ENCODE results near the gene CIC. TPM values are rescaled to one million over a fixed set of nuclear protein-coding genes. Genes with fewer than 3 reads are reported as not detected.

Gene CIC
- total and polyA plus RNA-seq, 10 of the 15 experiments (the other 5 are each of a cell fraction or from before 2014, with no cell fraction given), result 0.18 to 50.6 (median 7.1) TPM

DNA sequence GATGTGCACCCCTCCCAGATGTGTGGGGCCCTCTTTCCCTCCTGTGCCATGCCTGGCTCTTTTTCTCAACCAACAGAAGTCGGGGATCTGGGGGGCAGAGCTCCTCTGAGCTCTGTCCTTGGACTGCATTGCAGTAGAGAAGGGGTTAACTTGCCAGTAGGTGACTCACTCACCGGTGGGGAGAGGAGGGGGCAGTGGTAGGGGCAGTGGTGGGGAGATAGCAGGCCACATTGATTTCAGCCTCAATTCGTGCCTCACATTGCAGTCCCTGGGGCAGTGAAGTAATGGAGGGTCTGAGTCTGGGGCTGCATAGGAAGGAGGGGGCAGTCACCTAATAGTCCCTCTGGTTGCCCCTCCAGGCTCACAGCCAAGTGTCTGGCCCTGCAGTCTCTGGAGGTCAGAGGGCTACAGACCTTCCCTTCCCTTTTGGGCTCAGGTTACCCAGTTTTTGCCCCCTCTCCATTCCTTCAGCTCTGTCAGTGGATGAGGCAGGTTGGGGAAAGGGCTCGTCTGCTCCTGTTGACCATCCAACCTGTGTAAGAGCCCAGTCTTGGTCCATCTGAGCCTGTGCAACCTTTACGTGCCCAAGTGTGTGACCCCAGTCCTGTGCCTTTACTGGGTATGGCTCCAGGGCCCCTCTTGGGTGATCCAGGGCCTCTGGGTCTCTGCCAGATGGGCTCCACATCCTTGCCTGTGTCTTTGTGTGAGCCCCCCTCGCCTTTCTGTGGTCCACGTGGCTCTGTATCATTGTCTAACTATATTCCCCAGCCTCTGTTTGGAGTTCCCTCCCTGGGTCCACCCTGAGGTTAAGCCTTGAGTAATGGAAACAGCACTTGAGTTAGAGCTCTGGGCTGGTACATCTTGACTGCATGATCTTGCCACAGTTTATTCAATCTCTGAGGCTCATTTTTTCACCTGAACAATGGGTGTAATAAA, 13.0 kb downstream of the CIC start:
- DNase-seq (ENCODE audit: low read depth, low spot score) (no peak), ATAC-seq (no peak), FAIRE-seq (no peak)
- no peaks in the 10 kb centered on the region for H3K27me3 ChIP-seq (replicated peaks in 1 of 2; ENCODE audit: control insufficient read depth in 2 of 2, insufficient read depth in 2 of 2, low read length in 1 of 2)
- H3K9ac ChIP-seq (ENCODE audit: control insufficient read depth, insufficient read depth, low read length), result peak overlapping the region; percentile 59
- CTCF ChIA-PET, result interaction anchor here (0.7 to 6.7 kb wide), 7 partner anchors 14 to 168 kb away, joined by 3 to 111 read pairs (median 4); partner anchors contain the start of gene GSK3A
- H3K79me2 ChIP-seq (ENCODE audit: control insufficient read depth, insufficient read depth, low read length), result peaks cover 36% of the 10 kb centered on the region
- no peak overlapping the region for H2AFZ ChIP-seq (ENCODE audit: control insufficient read depth, low read depth, low read length)
- BruUV-seq (replicated peaks), result no TSS peak
- H3K4me3 ChIP-seq, result peak overlapping the region; percentile 64; the same call in 1 of the 2 replicates
- no peaks in the 10 kb centered on the region; a peak in 2 of 4 replicates for H3K36me3 ChIP-seq (ENCODE audit: control insufficient read depth in 2 of 2, insufficient read depth in 2 of 2, low read length in 1 of 2)
- WGBS (ENCODE audit: insufficient coverage, insufficient replicate concordance, low lambda C conversion rate, missing lambda C conversion rate), result 41% methylated on average over 7 of the region's 7 CpGs
- TF ChIP-seq POLR2A (IDR thresholded peaks at IDR 0.05; ENCODE audit: low read depth, low read length) (peak; percentile 35), KAT2A (conservative IDR thresholded peaks at IDR 0.05; ENCODE audit: control insufficient read depth, low read depth, low read length) (no peak)
- H3K4me1 ChIP-seq (ENCODE audit: control insufficient read depth, insufficient read depth, low read length), result peaks cover 50% of the 10 kb centered on the region
- POLR2A ChIA-PET, result interaction anchor here (0.6 to 5.1 kb wide), 12 partner anchors 12 to 168 kb away, joined by 3 to 51 read pairs (median 3); partner anchors contain the start of genes GSK3A and POU2F2
- H4K20me1 ChIP-seq (ENCODE audit: control insufficient read depth, insufficient read depth), result no peaks in the 10 kb centered on the region; the same call in 1 of the 2 replicates
- H3K4me2 ChIP-seq (ENCODE audit: control insufficient read depth, insufficient read depth), result peak overlapping the region; percentile 97
- in situ Hi-C loops (cut with MboI), result no loop called here
- no peaks in the 10 kb centered on the region for H3K9me3 ChIP-seq (replicated peaks; ENCODE audit: control insufficient read depth, insufficient read depth, low read length)
- peak overlapping the region; percentile 45 for H3K27ac ChIP-seq (ENCODE audit: control insufficient read depth, insufficient read depth)
- intact Hi-C loops (cut with micrococcal nuclease; ENCODE audit: unreplicated experiment), result loop anchor here (2.0 to 5.0 kb wide), 6 partner anchors 13 to 175 kb away; partner anchors contain the start of genes CIC, POU2F2 and ZNF526
- SMC1A ChIA-PET (ENCODE audit: uncharacterized antibody, unreplicated experiment), result interaction anchor here (0.6 to 1.5 kb wide), 8 partner anchors 14 to 153 kb away, joined by 3 to 5 read pairs (median 4); partner anchors contain the start of gene GSK3A
- RAD21 ChIA-PET (ENCODE audit: unreplicated experiment), result interaction anchor here (0.6 to 5.5 kb wide), 9 partner anchors 12 to 181 kb away, joined by 3 to 82 read pairs (median 3); partner anchors contain the start of genes GSK3A, PAFAH1B3 and POU2F2

DNA sequence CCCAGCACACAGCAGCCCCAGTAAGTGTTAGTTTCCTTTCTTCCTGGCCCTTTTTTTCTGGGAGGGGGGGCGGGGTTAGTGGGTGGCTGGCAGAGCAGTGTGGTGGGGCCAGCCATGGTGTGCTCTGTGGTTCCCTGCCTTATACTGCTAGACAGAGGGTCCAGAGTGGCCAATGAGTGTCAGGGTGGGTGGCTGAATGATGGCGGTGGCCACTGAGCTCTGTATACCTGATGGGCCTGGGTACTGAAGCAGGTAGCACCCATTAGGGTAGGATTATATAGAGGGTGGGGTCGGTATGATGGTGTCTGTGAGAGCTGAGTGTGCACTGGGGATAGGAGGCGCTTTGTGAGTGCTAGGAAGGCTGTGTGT, 13.8 kb downstream of the CIC start:
- in situ Hi-C loops (cut with MboI), result no loop called here
- no TSS peak for BruUV-seq (replicated peaks)
- Histone ChIP-seq H3K27me3 (replicated peaks in 1 of 2; ENCODE audit: control insufficient read depth in 2 of 2, insufficient read depth in 2 of 2, low read length in 1 of 2) (no peaks in the 10 kb centered on the region), H3K9me3 (replicated peaks; ENCODE audit: control insufficient read depth, insufficient read depth, low read length) (no peaks in the 10 kb centered on the region), H3K4me2 (ENCODE audit: control insufficient read depth, insufficient read depth) (peak overlapping the region; percentile 97), H4K20me1 (ENCODE audit: control insufficient read depth, insufficient read depth) (no peaks in the 10 kb centered on the region; the same call in 1 of the 2 replicates), H3K36me3 (ENCODE audit: control insufficient read depth in 2 of 2, insufficient read depth in 2 of 2, low read length in 1 of 2) (peaks cover 0 to 5% of the 10 kb centered on the region in 2 experiments; a peak in 3 of 4 replicates), H3K9ac (ENCODE audit: control insufficient read depth, insufficient read depth, low read length) (no peak overlapping the region; the same call in 1 of the 2 replicates), H3K79me2 (ENCODE audit: control insufficient read depth, insufficient read depth, low read length) (peaks cover 36% of the 10 kb centered on the region), H3K27ac (ENCODE audit: control insufficient read depth, insufficient read depth) (peak overlapping the region; percentile 72), H3K4me3 (peak overlapping the region; percentile 61), H2AFZ (ENCODE audit: control insufficient read depth, low read depth, low read length) (no peak overlapping the region), H3K4me1 (ENCODE audit: control insufficient read depth, insufficient read depth, low read length) (peaks cover 50% of the 10 kb centered on the region)
- ATAC-seq, result no peak; the same call in 2 of the 3 replicates
- WGBS (ENCODE audit: insufficient coverage, insufficient replicate concordance, low lambda C conversion rate, missing lambda C conversion rate), result 24% methylated on average over 4 of the region's 4 CpGs
- FAIRE-seq, result no peak
- RAD21 ChIA-PET (ENCODE audit: unreplicated experiment), result interaction anchor here (0.6 to 5.5 kb wide), 6 partner anchors 38 to 182 kb away, joined by 3 to 82 read pairs (median 4); partner anchors contain the start of genes GSK3A and POU2F2
- CTCF ChIA-PET, result interaction anchor here (0.6 to 6.7 kb wide), 8 partner anchors 14 to 169 kb away, joined by 3 to 111 read pairs (median 4); partner anchors contain the start of gene GSK3A
- SMC1A ChIA-PET (ENCODE audit: uncharacterized antibody, unreplicated experiment), result interaction anchor here (0.6 to 1.5 kb wide), 4 partner anchors 14 to 154 kb away, joined by 3 to 5 read pairs (median 4); no protein-coding TSS in a partner anchor
- no peak for DNase-seq (ENCODE audit: low read depth, low spot score)
- intact Hi-C loops (cut with micrococcal nuclease; ENCODE audit: unreplicated experiment), result loop anchor here (2.0 to 5.0 kb wide), 4 partner anchors 14 to 176 kb away; partner anchors contain the start of genes CIC and POU2F2
- POLR2A ChIA-PET, result interaction anchor here (0.5 to 5.1 kb wide), 10 partner anchors 12 to 169 kb away, joined by 3 to 51 read pairs (median 3); partner anchors contain the start of genes GSK3A and POU2F2
- TF ChIP-seq, protein P1, sequence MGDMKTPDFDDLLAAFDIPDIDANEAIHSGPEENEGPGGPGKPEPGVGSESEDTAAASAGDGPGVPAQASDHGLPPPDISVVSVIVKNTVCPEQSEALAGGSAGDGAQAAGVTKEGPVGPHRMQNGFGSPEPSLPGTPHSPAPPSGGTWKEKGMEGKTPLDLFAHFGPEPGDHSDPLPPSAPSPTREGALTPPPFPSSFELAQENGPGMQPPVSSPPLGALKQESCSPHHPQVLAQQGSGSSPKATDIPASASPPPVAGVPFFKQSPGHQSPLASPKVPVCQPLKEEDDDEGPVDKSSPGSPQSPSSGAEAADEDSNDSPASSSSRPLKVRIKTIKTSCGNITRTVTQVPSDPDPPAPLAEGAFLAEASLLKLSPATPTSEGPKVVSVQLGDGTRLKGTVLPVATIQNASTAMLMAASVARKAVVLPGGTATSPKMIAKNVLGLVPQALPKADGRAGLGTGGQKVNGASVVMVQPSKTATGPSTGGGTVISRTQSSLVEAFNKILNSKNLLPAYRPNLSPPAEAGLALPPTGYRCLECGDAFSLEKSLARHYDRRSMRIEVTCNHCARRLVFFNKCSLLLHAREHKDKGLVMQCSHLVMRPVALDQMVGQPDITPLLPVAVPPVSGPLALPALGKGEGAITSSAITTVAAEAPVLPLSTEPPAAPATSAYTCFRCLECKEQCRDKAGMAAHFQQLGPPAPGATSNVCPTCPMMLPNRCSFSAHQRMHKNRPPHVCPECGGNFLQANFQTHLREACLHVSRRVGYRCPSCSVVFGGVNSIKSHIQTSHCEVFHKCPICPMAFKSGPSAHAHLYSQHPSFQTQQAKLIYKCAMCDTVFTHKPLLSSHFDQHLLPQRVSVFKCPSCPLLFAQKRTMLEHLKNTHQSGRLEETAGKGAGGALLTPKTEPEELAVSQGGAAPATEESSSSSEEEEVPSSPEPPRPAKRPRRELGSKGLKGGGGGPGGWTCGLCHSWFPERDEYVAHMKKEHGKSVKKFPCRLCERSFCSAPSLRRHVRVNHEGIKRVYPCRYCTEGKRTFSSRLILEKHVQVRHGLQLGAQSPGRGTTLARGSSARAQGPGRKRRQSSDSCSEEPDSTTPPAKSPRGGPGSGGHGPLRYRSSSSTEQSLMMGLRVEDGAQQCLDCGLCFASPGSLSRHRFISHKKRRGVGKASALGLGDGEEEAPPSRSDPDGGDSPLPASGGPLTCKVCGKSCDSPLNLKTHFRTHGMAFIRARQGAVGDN (IDR thresholded peaks at IDR 0.05), result no peak
- TF ChIP-seq, protein P2, sequence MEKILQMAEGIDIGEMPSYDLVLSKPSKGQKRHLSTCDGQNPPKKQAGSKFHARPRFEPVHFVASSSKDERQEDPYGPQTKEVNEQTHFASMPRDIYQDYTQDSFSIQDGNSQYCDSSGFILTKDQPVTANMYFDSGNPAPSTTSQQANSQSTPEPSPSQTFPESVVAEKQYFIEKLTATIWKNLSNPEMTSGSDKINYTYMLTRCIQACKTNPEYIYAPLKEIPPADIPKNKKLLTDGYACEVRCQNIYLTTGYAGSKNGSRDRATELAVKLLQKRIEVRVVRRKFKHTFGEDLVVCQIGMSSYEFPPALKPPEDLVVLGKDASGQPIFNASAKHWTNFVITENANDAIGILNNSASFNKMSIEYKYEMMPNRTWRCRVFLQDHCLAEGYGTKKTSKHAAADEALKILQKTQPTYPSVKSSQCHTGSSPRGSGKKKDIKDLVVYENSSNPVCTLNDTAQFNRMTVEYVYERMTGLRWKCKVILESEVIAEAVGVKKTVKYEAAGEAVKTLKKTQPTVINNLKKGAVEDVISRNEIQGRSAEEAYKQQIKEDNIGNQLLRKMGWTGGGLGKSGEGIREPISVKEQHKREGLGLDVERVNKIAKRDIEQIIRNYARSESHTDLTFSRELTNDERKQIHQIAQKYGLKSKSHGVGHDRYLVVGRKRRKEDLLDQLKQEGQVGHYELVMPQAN (conservative IDR thresholded peaks at IDR 0.05), result no peak
- TF ChIP-seq ZSCAN29 (IDR thresholded peaks at IDR 0.05) (no peak), RB1 (IDR thresholded peaks at IDR 0.05; ENCODE audit: borderline replicate concordance) (no peak), RELA (IDR thresholded peaks at IDR 0.05; ENCODE audit: borderline replicate concordance, partially characterized antibody) (no peak)

All from GM12878 (cell line).